IMR-90 (cell line): ENCODE data around the gene WNT4. TPM values are rescaled to one million over a fixed set of nuclear protein-coding genes. Genes with fewer than 3 reads are reported as not detected.

Experiments
- ATAC-seq: fragments of 200-7000 bp; cut with Tn5 transposase; 2 replicates; pipeline ENCODE4 v1.9.1; 2020; ENCODE audit warnings: low read depth, mild to moderate bottlenecking, moderate library complexity
- BruUV-seq: library from RNA; stranded (reverse); fragments of 400-500 nt; replicated peaks from 2 replicates; lab custom pipeline; 2021; lab: Mats Ljungman, UMichigan
- CTCF ChIA-PET: fragments of 300-600 bp; formaldehyde crosslinking; extraction: SDS; loops from one replicate; lab custom pipeline; 2021; ENCODE audit warnings: antibody characterized with exemption; lab: Yijun Ruan, JAX
- POLR2A ChIA-PET: fragments of 300-600 bp; sonication (Branson Sonifier 250); formaldehyde crosslinking; loops from one replicate; lab custom pipeline; 2022; ENCODE audit warnings: antibody characterized with exemption; ENCODE audit not compliant: unreplicated experiment; lab: Charles Lee
- DNase-seq: peaks from one replicate; pipeline ENCODE4 v3.0.0; 2013
- H2AFZ ChIP-seq: replicated peaks from 2 replicates; pipeline ENCODE3; 2013; ENCODE audit warnings: low read length, mild to moderate bottlenecking; ENCODE audit not compliant: poor library complexity
- H2AK5ac ChIP-seq: 2 replicates; pipeline ENCODE4 v1.6.1; 2013; ENCODE audit warnings: low read depth, low read length, inconsistent platforms
- H2AK9ac ChIP-seq: replicated peaks from 2 replicates; pipeline ENCODE3; 2013; ENCODE audit warnings: mild to moderate bottlenecking, low read depth, low read length, moderate library complexity; ENCODE audit not compliant: poor library complexity
- H2BK120ac ChIP-seq: 2 replicates; pipeline ENCODE4 v1.6.1; 2013; ENCODE audit warnings: low read depth, low read length, inconsistent platforms
- H2BK15ac ChIP-seq: 3 replicates; pipeline ENCODE4 v1.6.1; 2013; ENCODE audit warnings: low read depth, low read length, inconsistent platforms
- H2BK20ac ChIP-seq: 2 replicates; pipeline ENCODE4 v1.6.1; 2013; ENCODE audit warnings: low read depth, mild to moderate bottlenecking, inconsistent platforms, low read length, moderate library complexity
- H2BK5ac ChIP-seq: 2 replicates; pipeline ENCODE4 v1.6.1; 2013; ENCODE audit warnings: mild to moderate bottlenecking, low read depth, low read length, inconsistent platforms; ENCODE audit not compliant: poor library complexity, severe bottlenecking
- H3K14ac ChIP-seq: replicated peaks from 2 replicates; pipeline ENCODE4 v1.6.1; 2013; ENCODE audit warnings: low read depth, low read length, inconsistent platforms
- H3K18ac ChIP-seq: 2 replicates; pipeline ENCODE4 v1.6.1; 2013; ENCODE audit warnings: low read depth, low read length, control low read depth
- H3K23ac ChIP-seq: 2 replicates; pipeline ENCODE4 v1.6.1; 2013; ENCODE audit warnings: low read depth, low read length, inconsistent platforms
- H3K27ac ChIP-seq: 2 replicates; pipeline ENCODE4 v1.5.1; 2013; ENCODE audit warnings: mild to moderate bottlenecking, control low read depth, low read length; ENCODE audit not compliant: insufficient read depth
- H3K27me3 ChIP-seq: 2 replicates; pipeline ENCODE4 v1.6.1; 2013; ENCODE audit warnings: low read length; ENCODE audit not compliant: control insufficient read depth, insufficient read depth
- H3K36me3 ChIP-seq: 2 replicates; pipeline ENCODE4 v1.6.1; 2013; ENCODE audit warnings: low read length, mixed read lengths; ENCODE audit not compliant: control insufficient read depth, insufficient read depth
- H3K4ac ChIP-seq: 2 replicates; pipeline ENCODE4 v1.6.1; 2013; ENCODE audit warnings: low read depth, low read length, inconsistent platforms
- H3K4me1 ChIP-seq: 2 replicates; pipeline ENCODE4 v1.6.1; 2013; ENCODE audit warnings: low read length, mixed read lengths; ENCODE audit not compliant: control insufficient read depth, insufficient read depth
- H3K4me2 ChIP-seq: 2 replicates; pipeline ENCODE4 v1.6.1; 2013; ENCODE audit warnings: low read depth, mild to moderate bottlenecking, control low read depth, low read length, moderate library complexity
- H3K4me3 ChIP-seq: 2 replicates; pipeline ENCODE4 v1.5.1; 2013; ENCODE audit warnings: low read depth, mild to moderate bottlenecking, control low read depth, low read length, moderate library complexity; ENCODE audit not compliant: insufficient read depth
- H3K56ac ChIP-seq: 2 replicates; pipeline ENCODE4 v1.6.1; 2013; ENCODE audit warnings: low read length, inconsistent platforms; ENCODE audit not compliant: insufficient read depth; ENCODE audit errors: extremely low read depth
- H3K79me1 ChIP-seq, 2 experiments: 2 replicates each; pipeline ENCODE4 v1.6.1; 2013; ENCODE audit warnings: low read length in 2 of 2, inconsistent platforms in 1 of 2, low read depth in 1 of 2
- H3K9ac ChIP-seq: 2 replicates; pipeline ENCODE4 v1.6.1; 2013; ENCODE audit warnings: low read depth, low read length, control low read depth
- H3K9me1 ChIP-seq: 2 replicates; pipeline ENCODE4 v1.6.1; 2013; ENCODE audit warnings: low read length, inconsistent platforms; ENCODE audit not compliant: insufficient read depth
- H3K9me3 ChIP-seq: 2 replicates; pipeline ENCODE4 v1.6.1; 2013; ENCODE audit warnings: low read length; ENCODE audit not compliant: control insufficient read depth, insufficient read depth
- H4K20me1 ChIP-seq: 2 replicates; pipeline ENCODE4 v1.6.1; 2013; ENCODE audit warnings: low read length, inconsistent platforms; ENCODE audit not compliant: insufficient read depth
- H4K5ac ChIP-seq: 2 replicates; pipeline ENCODE4 v1.6.1; 2013; ENCODE audit warnings: mild to moderate bottlenecking, low read depth, low read length, control low read depth
- H4K8ac ChIP-seq, 2 experiments: 2 replicates each; pipeline ENCODE4 v1.6.1; 2013; ENCODE audit warnings: low read depth in 2 of 2, low read length in 2 of 2, control low read depth in 1 of 2, inconsistent platforms in 1 of 2
- H4K91ac ChIP-seq: 2 replicates; pipeline ENCODE4 v1.6.1; 2013; ENCODE audit warnings: low read depth, low read length, inconsistent platforms; ENCODE audit not compliant: insufficient read depth
- BHLHE40 ChIP-seq: fragments of 150-350 bp; IDR thresholded peaks from 2 replicates; pipeline ENCODE4 v1.6.1; 2016; ENCODE audit warnings: mild to moderate bottlenecking, low read depth, low read length
- CEBPB ChIP-seq: IDR thresholded peaks from 2 replicates; pipeline ENCODE4 v1.6.1; 2012; ENCODE audit warnings: low read depth, low read length, improper control_type of control experiment
- CHD1 ChIP-seq: IDR thresholded peaks from 2 replicates; pipeline ENCODE4 v1.6.1; 2012; ENCODE audit warnings: low read depth, low read length, improper control_type of control experiment
- CTCF ChIP-seq: conservative IDR thresholded peaks from 2 replicates; pipeline ENCODE4 v1.5.1; 2012; ENCODE audit warnings: mild to moderate bottlenecking, low read depth, low read length, improper control_type of control experiment
- MAZ ChIP-seq: IDR thresholded peaks from 2 replicates; pipeline ENCODE4 v1.6.1; 2012; ENCODE audit warnings: low read depth, mild to moderate bottlenecking, low read length, improper control_type of control experiment, moderate library complexity, borderline replicate concordance
- MXI1 ChIP-seq: IDR thresholded peaks from 2 replicates; pipeline ENCODE4 v1.6.1; 2012; ENCODE audit warnings: low read depth, mild to moderate bottlenecking, low read length, moderate library complexity, borderline replicate concordance
- NFE2L2 ChIP-seq: fragments of 150-350 bp; IDR thresholded peaks from 2 replicates; pipeline ENCODE4 v1.6.1; 2016; ENCODE audit warnings: low read depth, mild to moderate bottlenecking, low read length
- RFX5 ChIP-seq: IDR thresholded peaks from 2 replicates; pipeline ENCODE4 v1.8.0; 2012; ENCODE audit warnings: low read depth, mild to moderate bottlenecking, low read length, moderate library complexity
- WGBS, 2 experiments: methylation state at CpG; one replicate each; pipeline versions ENCODE4 v1.1.5 to v1.1.7; 2013; ENCODE audit warnings: missing lambda C conversion rate in 2 of 2; ENCODE audit not compliant: insufficient read length in 1 of 2; ENCODE audit errors: extremely low coverage in 2 of 2; 5-methylcytosine and 5-hydroxymethylcytosine counted together
- dilution Hi-C: fragments of 300-500 bp; cut with HindIII; formaldehyde crosslinking; loops from one replicate; pipeline ENCODE4 v1.14.3; 2018; ENCODE audit warnings: low sequenced_read_pairs; ENCODE audit not compliant: unreplicated experiment
- in situ Hi-C: fragments of 300-500 bp; cut with MboI; formaldehyde crosslinking; loops from 3 replicates; pipeline ENCODE4 v1.14.3; 2019; ENCODE audit warnings: low sequenced_read_pairs, inconsistent platforms, mixed read lengths
- intact Hi-C: fragments of 100-400 bp; cut with micrococcal nuclease; formaldehyde crosslinking; loops from 2 replicates; pipeline ENCODE4 v1.10.0; 2022
- polyA plus RNA-seq, 3 experiments: library from polyadenylated mRNA; depleted of rRNA; stranded (reverse); fragments of >200 nt; gene quantifications; 2 replicates each; pipeline ENCODE4 v1.2.3, GENCODE V29; 2012; ENCODE audit warnings: low replicate concordance in 1 of 3
- total RNA-seq: library from RNA; depleted of rRNA; stranded (reverse); fragments of >200 nt; gene quantifications from 2 replicates; pipeline ENCODE4 v1.2.3, GENCODE V29; 2012
- TF ChIP-seq, protein P1 (sequence below): fragments of 150-350 bp; IDR thresholded peaks from 2 replicates; pipeline ENCODE4 v1.6.1; 2016; ENCODE audit warnings: low read depth, mild to moderate bottlenecking, low read length, moderate library complexity, borderline replicate concordance

WNT4 gene
- total and polyA plus RNA-seq, 2 of the 4 experiments (the other 2 are of a cell fraction) = not detected

- Histone ChIP-seq H3K79me1 (no peaks in the 10 kb centered on the region), H4K20me1 (peaks cover 30% of the 10 kb centered on the region), H3K27me3 (peaks cover 65% of the 10 kb centered on the region), H3K9ac (no peak overlapping the region), H2BK5ac (no peak overlapping the region), H3K4ac (no peak overlapping the region), H3K56ac (no peak overlapping the region), H3K9me1 (no peaks in the 10 kb centered on the region), H3K18ac (no peak overlapping the region), H3K27ac (no peak overlapping the region), H2AK9ac (no peak overlapping the region), H3K23ac (no peak overlapping the region), H2AFZ (peak overlapping the region; percentile 62), H2BK20ac (no peak overlapping the region), H3K4me3 (no peak overlapping the region), H4K8ac (no peak overlapping the region), H2BK15ac (no peak overlapping the region), H2AK5ac (no peak overlapping the region), H2BK120ac (no peak overlapping the region), H3K36me3 (no peaks in the 10 kb centered on the region), H3K14ac (no peak overlapping the region), H4K91ac (no peak overlapping the region), H3K9me3 (no peaks in the 10 kb centered on the region), H3K4me1 (peaks cover 3% of the 10 kb centered on the region; the same call in 1 of the 2 replicates), H3K4me2 (no peak overlapping the region), H4K5ac (no peak overlapping the region)
- TF ChIP-seq CHD1 (no peak), MXI1 (no peak), CEBPB (no peak), NFE2L2 (no peak), MAZ (no peak), BHLHE40 (no peak), RFX5 (no peak), CTCF (no peak)
- TF ChIP-seq, protein P1, sequence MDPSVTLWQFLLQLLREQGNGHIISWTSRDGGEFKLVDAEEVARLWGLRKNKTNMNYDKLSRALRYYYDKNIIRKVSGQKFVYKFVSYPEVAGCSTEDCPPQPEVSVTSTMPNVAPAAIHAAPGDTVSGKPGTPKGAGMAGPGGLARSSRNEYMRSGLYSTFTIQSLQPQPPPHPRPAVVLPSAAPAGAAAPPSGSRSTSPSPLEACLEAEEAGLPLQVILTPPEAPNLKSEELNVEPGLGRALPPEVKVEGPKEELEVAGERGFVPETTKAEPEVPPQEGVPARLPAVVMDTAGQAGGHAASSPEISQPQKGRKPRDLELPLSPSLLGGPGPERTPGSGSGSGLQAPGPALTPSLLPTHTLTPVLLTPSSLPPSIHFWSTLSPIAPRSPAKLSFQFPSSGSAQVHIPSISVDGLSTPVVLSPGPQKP = no peak
- ChIA-PET POLR2A (no interaction called here), CTCF (no interaction called here)
- BruUV-seq = no TSS peak
- dilution Hi-C loops (no loop called here), intact Hi-C loops (loop anchor here (10.0 kb wide), 1 partner anchor 134 kb away; no protein-coding TSS in a partner anchor), in situ Hi-C loops (no loop called here)
- 83% methylated on average over 1 of the region's 5 CpGs; no CpG with 5 or more reads in 1 of the 2 experiments for WGBS, 2 experiments
- ATAC-seq (no peak), DNase-seq (no peak)
Measured at GRCh38 chr1:22140694-22141093, 2.2 kb downstream of the WNT4 start.
